GM19395 (cell line): ENCODE data around the gene PROX1.
"Not testable (repeated sequence)": the region's sequence is repeated elsewhere in the genome, so short reads cannot be mapped to it uniquely, and the experiment has no call there.

Source experiments
- ATAC-seq: cut with Tn5 transposase; IDR thresholded peaks from one replicate; pipeline ENCODE4 v1.9.1; 2021; ENCODE audit warnings: mild to moderate bottlenecking, moderate library complexity; ENCODE audit not compliant: unreplicated experiment

PROX1 gene

GRCh38 chr1:214066936-214067335 is 79.2 kb downstream of the PROX1 start:
- ATAC-seq = no peak

- ATAC-seq = no peak
Observed at GRCh38 chr1:214067397-214067796, 79.6 kb downstream of the PROX1 start.

DNA sequence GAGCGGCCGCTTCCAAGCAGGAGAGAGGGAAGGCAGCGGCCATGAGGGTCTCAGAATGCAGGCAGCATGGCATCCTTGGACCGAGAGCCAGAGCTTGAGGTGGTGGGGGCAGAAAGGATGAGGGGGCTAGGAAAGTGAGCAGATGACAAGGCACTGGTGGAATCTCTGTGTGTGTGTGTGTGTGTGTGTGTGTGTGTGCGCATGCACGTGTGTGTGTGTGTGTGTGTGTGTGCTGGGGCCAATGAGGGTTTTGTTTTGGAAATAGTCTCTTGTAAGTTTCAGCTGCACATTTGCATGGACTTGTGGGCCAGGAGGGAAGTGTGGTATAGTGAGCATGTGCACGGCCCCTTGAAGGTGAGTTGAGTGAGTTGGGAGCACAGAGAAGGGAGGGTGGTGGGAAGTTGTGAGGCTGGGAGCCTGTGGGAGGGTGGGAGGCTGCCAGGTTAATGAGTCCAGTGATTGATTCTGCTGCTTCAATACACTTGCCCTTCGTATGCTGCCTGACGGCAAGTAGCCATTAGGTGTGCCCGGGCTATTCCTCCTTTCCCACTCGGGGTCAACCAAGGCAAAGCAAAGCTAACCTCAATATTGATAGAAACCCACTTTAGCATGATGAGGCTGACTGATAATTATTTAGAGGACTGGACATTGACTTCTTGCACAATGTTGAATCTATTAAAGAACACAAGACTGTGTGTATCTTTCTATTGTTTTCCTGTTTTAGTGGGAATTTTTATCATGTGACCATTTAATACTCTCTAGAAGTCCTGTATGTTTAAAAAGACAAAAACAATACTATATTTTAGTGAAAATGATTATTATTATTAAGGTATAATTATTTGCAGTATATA is 80.3 kb downstream of the PROX1 start:
- ATAC-seq = no peak

DNA sequence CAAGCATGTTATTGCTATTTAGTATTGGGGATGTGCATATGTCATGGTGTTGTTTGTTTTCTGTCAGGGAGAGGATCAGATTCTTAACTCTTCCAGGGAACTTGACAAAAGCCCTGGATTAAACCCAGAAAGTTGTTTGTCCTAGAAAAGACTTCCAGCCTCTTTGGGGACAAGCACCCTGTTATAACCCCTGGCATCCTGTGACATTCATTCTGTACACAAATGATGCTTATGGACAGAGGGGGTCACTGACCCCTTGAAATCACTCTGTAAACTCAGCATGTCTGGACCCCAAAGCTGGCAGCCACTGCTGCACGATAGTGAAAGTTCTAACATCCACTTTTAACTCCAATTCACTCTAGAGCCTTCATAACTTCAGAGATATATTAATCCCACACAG is 81.2 kb downstream of the PROX1 start:
- ATAC-seq = no peak

DNA sequence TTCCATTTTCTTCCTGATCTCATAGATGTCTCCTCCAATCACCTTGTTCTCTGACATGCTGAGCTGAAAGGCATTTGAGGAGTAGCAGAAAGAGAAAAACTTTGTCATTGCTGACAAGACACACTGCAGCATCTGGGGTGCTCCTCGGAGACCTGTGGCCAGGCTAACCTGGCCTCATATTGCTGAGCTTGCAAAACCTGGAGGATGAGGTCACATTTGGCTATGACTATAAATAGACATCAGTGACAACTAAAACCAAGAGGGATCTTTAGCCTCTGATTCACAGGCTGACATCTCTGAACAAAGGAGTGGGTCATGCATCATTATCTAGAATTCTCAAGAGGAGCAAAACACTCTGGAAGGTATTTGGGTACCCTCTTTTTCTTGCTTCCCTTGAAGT is 83.7 kb downstream of the PROX1 start:
- ATAC-seq = no peak

DNA sequence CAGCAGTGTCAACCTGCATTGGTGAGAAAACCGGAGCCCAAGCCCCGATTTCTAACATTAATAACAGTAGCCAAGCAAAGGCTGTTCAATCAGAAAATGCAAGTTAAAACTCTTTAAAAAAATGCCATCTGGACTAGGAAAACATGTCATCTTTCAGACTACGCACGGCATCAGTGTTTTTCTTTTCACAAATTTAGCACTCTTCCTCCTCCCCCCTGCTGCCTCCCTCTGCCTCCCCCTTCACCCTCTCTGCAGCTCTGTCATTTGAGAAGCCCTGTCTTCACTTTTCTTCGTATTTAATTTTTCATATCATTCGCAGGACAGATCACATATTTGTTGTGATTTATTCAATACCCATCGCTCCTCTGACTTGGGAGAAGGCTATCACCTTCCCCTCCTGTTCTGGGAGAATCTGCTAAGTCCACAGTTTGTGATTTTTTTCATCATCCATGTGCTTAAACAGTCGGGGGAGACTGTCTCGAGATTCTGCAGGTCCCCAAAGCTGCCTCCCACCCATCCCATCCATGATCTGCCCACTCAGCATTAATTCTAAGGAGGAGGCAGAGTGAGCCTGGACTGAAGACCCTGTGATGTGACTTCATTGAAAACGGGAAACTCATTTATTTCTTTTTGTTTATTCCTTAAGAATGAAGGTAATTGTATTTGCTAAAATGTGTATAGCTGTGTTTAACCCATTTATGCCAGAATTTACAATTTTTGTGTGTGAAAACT is 84.8 kb downstream of the PROX1 start:
- ATAC-seq = no peak

DNA sequence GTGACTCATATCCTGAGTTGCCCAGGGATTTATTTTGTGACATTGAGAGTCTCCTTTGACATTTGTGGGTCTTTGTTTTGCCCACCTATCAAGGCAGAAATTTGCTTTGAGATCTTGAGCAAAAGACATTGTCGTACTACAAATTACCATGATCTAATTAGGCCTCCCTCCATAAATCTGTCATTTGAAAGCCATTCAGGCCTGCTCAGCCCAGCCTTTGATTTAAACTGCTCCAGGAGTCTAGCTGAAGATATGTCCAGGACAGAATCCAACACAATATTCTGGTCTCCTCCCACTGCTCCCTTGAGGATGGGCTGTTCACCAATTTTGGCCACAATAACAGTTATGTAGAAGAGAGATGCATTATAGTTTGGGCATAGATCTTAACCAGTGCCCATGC is 86.7 kb downstream of the PROX1 start:
- no peak for ATAC-seq

GRCh38 chr1:214075305-214075998 is 87.7 kb downstream of the PROX1 start:
- ATAC-seq = no peak

GRCh38 chr1:214075999-214076707 is 88.4 kb downstream of the PROX1 start:
- ATAC-seq = no peak

GRCh38 chr1:214076708-214077065 is 88.9 kb downstream of the PROX1 start:
- no peak for ATAC-seq

- ATAC-seq = no peak
Observed at GRCh38 chr1:214078950-214079349, 91.2 kb downstream of the PROX1 start.

DNA sequence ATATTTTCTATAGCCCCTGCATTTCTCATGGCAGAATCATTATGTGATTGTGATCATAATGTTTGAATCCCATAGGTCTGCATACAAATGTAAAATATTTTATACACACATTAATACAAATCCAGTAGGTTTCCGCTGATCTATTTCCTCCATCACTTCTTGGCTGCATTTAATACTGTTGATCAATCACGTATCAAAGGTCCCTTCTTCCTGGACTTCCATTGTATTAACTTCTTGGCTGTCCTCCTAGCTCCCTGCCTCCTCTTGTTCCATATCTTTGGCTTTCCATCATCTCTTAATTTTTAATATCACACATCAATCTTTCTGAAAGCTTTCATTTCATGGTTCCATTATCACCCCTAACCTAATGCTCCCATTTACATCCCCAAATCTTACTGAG is 97.6 kb downstream of the PROX1 start:
- ATAC-seq = no peak

GRCh38 chr1:214086945-214087344 is 99.2 kb downstream of the PROX1 start:
- ATAC-seq = no peak

DNA sequence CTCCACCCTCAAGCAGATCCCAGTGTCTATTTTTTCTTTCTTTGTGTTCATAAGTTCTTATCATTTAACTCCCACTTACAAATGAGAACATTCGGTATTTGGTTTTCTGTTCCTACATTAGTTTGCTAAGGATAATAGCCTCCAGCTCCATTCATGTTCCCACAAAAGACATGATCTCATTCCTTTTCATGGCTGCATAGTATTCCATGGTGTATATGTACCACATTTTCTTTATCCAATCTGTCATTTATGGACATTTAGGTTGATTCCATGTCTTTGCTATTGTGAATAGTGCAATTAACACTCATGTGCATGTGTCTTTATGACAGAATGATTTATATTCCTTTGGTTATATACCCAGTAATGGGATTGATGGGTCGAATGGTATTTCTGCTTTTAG is 101.2 kb downstream of the PROX1 start:
- not testable (repeated sequence) for ATAC-seq
